ENCODE data around the gene LRRK1.

The LRRK1 gene, protein sequence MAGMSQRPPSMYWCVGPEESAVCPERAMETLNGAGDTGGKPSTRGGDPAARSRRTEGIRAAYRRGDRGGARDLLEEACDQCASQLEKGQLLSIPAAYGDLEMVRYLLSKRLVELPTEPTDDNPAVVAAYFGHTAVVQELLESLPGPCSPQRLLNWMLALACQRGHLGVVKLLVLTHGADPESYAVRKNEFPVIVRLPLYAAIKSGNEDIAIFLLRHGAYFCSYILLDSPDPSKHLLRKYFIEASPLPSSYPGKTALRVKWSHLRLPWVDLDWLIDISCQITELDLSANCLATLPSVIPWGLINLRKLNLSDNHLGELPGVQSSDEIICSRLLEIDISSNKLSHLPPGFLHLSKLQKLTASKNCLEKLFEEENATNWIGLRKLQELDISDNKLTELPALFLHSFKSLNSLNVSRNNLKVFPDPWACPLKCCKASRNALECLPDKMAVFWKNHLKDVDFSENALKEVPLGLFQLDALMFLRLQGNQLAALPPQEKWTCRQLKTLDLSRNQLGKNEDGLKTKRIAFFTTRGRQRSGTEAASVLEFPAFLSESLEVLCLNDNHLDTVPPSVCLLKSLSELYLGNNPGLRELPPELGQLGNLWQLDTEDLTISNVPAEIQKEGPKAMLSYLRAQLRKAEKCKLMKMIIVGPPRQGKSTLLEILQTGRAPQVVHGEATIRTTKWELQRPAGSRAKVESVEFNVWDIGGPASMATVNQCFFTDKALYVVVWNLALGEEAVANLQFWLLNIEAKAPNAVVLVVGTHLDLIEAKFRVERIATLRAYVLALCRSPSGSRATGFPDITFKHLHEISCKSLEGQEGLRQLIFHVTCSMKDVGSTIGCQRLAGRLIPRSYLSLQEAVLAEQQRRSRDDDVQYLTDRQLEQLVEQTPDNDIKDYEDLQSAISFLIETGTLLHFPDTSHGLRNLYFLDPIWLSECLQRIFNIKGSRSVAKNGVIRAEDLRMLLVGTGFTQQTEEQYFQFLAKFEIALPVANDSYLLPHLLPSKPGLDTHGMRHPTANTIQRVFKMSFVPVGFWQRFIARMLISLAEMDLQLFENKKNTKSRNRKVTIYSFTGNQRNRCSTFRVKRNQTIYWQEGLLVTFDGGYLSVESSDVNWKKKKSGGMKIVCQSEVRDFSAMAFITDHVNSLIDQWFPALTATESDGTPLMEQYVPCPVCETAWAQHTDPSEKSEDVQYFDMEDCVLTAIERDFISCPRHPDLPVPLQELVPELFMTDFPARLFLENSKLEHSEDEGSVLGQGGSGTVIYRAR (N-terminal part only)

DNA sequence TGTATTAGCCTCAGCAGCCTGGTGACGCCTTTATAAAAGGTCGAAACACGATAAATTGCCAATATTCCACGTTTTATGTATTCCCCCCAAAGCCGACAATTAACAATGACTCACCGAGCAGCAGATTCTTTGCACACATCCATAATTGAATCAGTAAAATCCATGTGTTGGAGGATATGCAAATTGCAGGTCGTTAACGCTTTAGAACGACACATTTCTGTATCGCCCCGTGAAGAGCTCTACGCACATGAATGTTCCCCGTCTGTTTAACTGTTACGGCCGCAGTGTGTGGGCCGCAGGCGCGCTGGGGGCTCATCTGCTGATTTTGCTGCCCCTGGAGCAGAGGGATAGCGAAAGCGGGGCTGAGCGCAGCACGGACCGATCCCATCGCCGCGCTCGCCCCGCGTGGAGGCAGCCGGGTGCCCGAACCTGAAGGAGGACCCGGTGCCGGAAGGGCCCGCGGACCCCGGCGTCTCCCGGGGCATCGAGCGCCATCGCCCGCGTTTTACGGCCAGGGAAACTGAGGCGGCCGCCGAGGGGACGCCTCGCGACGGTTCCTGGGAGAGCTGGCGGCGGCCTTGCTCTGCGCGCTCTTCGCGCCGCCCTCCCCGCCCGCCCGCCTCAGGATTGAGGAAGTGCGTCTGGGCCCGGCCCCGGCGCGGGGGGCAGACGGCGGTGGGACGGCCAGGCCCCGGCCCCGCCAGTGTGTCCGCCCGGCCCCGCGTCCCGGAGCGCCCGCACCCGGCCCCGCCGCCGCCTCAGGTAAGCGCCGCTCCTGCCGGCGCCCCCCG is at the start of gene LRRK1:
Gene LRRK1, plus strand, starts transcription at position 668 of the 791 bp plus-strand sequence. CDS start 5,276 bp downstream, outside the sequence.
- peak; percentile 82 for DNase-seq (ENCODE audit: low spot score)

DNA sequence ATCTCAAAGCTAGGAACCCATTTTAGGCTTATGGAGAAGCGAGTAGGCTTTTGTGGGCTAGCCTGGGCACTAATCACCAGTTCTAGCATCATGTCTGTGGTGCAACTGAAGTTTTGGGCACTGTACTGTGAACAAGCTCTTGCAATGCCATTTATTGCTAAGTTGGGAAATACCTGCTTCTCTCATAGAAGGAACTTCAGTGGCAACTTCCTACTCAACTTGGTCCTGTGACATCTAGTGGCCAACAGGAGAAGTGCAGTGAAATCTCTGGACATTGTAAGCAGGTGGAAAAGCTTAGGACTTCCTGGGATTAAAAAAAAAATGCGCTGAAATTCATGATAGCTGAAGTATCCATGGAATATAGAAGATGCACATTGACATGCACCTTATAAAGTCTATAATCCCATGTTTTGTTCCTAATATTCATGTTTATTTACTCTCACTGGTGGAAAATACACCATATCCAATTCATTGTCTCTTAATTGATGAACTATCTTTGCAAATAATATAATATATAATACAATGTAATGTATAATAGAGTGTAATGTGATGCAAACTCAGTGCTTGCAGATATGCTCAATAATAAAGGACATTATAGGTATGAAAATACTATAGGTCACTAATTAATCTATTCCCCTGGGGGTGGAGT is 46.0 kb upstream of the LRRK1 start:
- peak; percentile 87 for DNase-seq (ENCODE audit: low spot score)

DNA sequence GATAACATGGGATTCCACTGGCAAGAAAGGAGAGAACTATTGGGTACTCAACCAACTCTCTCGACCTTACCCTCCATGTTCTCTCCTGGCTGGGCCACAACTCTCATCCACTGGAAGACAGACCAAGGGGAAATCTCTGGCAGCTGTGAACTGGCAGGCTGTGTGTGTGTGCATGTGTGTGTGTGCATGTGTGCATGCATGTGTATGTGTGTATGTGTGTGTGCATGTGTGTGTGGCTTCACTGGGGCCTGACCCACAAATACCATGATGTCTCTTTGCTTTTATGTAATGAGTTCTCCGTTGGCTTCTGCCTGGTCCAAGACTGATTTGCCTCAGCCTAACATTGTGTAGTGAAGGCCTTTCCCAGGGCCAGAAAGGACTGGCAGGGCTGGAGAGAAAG is 43.7 kb upstream of the LRRK1 start:
- no peak for DNase-seq (ENCODE audit: low spot score)

DNA sequence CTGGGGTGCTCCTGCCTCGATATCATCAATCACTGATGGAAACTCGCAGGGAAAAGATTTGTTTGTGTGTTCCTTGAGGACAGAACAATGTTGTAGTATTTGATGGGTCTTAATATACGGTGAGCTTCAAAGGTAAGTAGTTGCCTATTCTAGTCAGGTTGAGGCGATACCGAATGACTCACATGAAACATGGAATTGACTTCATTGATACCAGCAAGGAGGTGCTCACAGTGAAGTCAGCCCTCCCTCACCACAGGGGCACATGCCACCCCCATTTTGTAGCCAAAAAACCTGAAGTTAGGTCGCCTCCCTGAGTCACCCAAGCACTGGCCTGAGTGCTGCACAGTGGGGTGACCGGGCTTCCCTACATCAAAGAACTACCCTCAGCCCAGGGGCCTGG is 43.2 kb upstream of the LRRK1 start:
- no peak for DNase-seq (ENCODE audit: low spot score)

DNA sequence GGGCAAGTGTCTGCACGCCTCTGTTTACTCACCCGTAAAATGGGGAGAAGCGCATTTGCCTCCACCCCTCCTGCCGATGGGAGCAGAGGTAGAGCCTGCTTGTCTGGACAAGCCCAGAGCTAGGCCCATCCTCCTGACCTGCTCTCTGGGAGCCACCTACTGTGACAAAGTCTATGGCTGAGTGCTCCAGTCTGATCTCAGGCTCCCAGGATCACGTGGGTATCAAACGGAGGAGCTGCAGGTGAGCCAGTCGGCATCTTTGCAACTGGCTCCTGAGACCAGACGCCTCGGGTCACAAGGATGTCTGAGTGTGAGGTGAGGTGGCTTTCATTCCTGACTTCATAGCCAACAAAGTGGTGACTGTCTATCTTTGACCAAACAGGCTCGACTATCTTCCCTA is 41.6 kb upstream of the LRRK1 start:
- DNase-seq (ENCODE audit: low spot score): no peak

DNA sequence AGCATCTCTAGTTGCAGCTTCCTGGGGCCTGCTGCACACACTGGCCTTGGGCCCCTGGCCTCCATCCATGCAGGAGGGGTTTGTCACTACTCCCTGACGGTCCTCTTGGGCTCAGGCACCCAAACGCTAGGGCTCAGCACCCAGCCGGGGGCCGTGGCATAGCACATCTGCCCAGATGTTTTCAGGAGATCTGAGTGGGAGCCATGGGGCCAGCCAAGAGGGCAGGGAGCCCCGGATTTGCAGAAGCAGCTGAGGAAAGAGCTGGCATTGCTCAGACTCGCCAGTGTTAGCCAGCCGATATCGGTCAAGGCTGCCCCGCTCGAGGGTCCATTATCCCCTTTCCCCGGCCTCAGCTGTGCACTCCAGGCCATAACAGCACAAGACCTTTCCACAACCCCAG is 41.0 kb upstream of the LRRK1 start:
- DNase-seq (ENCODE audit: low spot score): no peak

DNA sequence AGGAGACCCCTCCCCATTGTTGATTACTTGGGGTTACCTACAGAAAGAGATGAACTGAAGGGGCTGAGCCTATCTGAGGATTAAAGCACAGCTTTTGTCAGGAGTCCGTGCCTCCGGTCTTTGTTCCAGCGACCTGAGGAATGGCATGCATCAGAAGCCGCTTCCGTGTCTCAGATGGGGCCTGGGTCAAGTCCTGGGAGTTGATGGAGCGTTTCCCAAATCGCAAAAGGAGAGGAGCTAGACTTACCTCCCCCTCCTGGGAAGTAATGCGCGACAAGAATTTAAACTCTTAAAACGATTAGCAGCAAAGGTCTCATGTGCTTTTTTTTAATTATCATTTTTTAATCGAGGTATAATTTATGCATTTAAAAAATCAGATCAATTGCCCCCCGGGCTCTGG is 40.5 kb upstream of the LRRK1 start:
- no peak for DNase-seq (ENCODE audit: low spot score)

DNA sequence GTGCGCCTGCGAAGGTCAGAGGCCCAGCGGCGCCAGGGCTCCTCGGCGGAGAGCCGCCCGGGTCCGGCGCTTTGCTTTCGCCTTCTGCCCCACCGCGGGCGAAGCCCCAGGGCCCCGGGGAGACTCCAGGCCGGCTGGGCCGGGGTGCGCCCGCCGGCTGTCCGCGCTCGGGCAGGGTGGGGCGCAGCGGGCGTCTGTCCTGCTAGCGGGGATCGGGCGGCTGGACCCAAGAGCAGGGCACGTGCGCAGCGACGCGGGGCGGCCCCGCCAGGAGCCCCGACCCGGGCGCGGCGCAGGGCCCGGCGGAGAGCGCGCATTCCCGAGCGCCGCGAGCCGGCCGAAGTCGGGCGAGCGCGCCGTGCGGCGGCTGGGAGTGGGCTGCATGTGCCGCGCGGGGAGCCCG is 40.1 kb upstream of the LRRK1 start:
- DNase-seq (ENCODE audit: low spot score): peak; percentile 50

DNA sequence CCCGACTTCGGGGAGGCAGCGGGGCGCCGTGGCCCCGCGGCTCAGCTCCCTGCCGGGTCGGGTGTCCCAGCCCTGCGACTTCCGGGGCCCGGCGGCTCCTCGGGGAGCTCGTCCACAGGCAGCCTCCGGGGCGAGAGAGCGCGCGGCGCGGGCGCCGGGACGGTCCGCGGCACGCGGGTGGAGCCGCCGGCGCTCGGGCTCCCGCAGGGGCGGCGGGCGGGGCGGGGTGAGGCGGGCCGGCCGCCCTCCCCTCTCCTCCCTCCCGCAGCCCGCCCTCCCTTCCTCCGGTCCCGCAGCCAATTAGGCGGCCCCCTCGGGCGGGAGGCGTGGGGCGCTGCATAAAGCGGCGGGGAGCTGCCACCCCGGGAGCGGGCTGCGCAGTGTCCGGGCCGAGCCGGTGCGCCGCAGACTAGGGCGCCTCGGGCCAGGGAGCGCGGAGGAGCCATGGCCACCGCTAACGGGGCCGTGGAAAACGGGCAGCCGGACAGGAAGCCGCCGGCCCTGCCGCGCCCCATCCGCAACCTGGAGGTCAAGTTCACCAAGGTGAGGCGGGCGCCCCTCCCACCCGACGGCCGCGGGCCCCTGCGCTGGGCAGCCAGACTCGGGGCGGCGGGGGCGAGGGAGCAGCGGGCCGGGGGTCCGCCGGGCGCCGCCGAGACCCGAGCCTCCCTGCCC is 39.6 kb upstream of the LRRK1 start, which contains the start of gene ALDH1A3:
Gene ALDH1A3, plus strand, starts transcription at position 368 of the 675 bp plus-strand sequence. Its CDS starts 77 bp downstream, at position 445.
- DNase-seq (ENCODE audit: low spot score): peak; percentile 90

DNA sequence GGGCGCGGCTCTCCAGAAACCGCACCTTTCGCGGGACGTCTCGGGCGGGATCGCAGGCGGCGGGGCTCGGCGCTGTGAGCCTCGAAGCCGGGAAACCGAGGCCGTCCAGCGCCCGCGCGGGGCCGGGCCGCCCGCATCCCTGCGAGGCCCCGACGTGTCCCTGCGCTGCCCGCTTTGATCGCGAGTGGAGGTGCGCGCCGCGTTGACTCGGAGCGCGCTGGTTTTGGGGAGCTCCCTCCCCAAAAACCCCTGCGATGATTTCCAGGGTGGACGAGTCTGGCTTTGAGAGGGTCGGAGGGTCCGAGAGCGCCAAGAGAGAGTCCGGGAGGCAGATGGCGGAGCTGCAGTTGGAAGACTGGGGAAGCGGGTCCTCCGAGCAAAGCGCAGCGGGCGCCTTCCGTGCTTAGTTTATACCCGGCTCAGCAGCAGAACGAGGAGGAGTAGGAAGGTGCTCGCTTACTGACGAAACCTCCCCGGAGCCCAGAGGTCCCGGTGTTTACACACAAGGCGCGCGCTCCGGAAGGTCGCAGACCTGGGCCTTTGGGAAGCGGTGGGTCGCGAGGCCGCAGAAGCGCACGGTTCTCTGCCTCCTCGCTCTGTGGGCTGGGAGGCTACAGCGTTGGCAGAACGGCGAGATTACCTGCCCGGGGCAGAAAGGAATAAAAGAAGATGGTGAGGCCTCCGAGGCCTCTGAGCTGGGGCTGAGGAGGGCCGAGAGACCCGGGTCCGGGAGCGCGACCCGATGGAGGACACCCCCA is 38.8 kb upstream of the LRRK1 start:
- peak; percentile 39 for DNase-seq (ENCODE audit: low spot score)

DNA sequence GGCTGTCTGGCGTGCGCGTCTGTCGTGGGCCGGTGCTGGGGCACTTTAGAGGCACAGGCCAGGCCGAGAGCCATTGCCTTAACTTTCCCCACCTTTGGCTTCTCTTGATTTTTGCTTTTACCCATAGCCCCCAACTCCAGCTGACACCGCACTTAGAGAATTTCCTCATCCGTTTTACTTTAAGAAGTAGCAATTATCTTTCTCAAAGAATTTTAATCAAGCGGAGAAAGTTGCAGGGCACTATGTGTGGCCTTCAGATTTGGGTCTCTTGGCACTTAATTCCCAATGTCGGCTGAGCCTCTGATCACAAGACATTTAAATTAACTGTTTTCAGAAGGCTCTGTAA is 38.3 kb upstream of the LRRK1 start:
- DNase-seq (ENCODE audit: low spot score): no peak

DNA sequence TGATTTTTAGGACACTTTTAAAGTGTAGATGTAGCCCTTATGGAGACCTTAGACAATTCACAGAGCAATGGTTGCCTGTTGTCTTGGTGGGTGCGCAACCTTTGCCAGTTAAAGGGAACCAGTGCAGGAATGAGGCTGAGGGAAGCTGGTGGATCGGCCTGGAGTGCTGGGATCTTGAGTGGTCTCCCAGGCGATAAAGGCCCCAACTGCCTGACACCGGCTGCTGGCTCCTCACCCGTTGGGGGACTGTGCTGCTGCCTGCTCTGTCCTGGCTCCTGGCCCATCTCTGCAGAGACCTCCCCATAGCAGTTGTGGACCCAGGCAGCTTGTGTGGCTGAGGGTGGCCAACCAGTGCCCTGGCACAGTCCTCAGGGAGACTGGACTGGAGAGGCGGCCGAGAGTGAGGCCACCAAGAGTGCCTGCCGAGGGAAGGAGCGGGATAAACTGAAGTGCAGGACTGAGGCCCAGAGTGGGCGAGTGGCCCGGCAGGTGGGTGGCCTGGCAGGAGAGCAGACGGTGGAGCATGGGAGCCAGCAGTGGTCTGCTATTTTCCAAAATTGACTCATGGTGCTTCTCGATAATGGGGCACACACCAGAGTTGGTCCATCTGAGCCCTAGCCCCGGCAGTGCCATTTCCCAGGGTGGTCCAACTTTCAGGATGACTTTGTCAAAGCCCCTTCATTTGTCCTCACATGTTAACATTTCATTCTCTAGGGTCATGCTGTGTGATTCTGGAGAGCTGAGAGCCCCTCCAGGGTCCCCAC is 37.4 kb upstream of the LRRK1 start:
- DNase-seq (ENCODE audit: low spot score): no peak

DNA sequence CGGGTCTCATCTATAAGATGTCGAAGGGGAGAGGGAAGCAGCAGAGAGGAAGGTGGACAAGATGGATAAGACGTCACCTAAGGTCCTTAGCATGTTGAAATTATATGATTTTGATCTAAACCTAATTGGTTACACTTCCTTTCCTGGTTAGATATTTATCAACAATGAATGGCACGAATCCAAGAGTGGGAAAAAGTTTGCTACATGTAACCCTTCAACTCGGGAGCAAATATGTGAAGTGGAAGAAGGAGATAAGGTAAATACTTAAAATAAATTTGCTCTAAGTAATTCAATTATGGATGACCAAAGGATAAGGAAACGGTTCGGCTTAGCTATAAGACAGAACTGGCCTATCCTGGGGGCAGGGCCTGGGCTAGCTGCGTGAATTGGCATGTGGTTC is 34.0 kb upstream of the LRRK1 start:
- no peak for DNase-seq (ENCODE audit: low spot score)

DNA sequence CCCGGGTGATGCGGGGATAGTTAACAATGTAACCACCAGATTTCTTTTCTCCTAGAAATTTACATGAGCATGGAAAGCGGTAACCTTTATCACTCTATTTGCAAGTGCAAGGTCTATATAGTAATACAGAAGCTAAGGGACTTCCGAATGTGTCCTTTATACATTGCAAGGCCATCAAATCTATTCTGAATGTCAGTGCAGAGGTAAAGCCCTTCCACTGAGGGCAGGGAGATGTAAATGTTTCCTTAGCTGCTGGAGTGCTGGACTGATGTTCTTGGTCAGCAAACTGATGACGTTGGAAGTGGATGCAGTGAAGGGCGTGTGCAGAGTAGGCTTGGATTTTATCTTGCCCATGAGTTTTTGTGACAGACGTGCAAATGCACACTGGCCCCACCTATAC is 33.3 kb upstream of the LRRK1 start:
- no peak for DNase-seq (ENCODE audit: low spot score)

DNA sequence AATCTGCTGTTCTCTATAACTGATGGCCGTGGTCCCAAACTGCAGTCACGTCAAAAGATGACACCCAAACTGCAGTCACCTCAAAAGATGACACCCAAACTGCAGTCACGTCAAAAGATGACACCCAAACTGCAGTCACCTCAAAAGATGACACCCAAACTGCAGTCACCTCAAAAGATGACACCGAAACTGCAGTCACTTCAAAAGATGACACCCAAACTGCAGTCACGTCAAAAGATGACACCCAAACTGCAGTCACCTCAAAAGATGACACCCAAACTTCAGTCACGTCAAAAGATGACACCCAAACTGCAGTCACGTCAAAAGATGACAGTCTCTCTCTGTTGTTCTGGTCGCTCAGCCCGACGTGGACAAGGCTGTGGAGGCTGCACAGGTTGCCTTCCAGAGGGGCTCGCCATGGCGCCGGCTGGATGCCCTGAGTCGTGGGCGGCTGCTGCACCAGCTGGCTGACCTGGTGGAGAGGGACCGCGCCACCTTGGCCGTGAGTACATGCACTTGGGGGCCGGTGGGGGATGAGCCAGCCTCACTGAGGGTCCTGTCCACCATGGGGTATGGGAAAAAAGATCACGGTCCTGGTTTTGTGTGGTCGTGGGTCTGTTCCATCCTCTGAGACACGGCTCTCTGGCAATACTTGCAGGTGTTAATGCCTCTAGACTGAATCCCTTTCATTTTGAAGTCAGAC is 31.8 kb upstream of the LRRK1 start:
- DNase-seq (ENCODE audit: low spot score): no peak

DNA sequence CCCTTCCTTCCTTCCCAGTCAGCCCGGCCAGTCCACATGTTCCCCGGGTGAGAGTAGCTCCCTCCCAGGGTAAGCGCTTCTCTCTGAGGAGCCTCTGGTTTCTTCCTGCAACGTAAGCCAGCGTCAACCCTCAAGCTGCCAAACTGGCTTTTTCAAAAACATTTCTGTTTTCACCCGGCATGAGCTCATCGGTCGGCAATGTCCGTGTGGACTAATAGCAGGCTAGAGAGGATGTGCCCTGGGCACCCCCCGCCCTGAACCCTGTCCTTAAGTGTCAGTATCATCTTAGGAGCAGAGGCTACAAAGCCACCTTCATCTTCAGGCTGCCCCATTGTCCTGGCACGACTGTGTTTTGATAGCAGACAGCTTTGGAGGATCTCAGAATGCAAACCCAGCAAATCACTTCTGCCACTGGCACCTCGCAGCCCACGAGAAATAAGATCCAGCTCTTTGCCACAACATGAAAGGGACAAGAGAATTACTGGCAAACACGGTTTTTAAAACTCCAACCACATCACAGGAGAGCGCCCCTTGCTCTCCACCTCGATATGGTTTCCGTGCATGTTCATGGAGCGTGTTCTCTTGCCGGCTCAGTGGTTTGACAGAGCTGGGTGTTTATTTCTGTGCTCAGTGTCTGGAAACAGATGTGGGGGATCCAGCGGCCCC is 29.6 kb upstream of the LRRK1 start:
- peak; percentile 89 for DNase-seq (ENCODE audit: low spot score)

DNA sequence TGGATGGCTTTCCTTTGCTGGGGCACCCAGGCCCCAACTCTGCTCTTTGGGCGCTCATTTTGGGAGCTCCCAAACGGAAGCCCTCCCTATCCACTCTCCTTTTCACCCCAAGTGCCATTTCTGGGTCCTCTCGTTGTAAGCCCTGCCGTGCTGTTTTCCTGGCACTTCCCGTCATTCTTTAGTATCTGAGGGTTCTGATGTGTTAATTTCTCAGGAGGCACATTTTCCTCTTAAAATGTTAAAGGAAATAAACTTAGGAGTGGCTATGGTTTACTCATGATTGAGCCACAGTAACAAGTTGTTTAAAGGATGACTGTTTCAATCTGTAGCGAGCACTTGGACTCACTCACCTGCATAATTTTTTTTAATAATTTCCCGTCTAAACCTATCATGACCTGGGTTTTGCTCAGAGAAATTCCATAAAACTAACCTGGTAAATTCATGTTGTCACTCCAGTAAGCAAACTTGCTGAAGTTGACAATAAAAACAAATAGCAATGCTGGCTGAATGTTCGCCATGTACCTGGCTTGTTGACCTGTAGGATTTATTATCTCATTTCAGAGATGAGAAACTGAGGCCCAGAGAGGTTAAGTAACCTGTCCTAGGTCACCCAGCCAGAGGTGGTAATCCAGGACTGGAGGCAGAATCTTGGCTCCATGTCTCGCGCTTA is 29.0 kb upstream of the LRRK1 start:
- no peak for DNase-seq (ENCODE audit: low spot score)
